ENCODE measurements around the gene ACOT11. TPM values are rescaled to one million over a fixed set of nuclear protein-coding genes. Genes with fewer than 3 reads are reported as not detected.

Gene ACOT11
- total and polyA plus RNA-seq, 4 experiments from 2014 or later, result 0.64 to 1.00 TPM; not detected in 2

DNA sequence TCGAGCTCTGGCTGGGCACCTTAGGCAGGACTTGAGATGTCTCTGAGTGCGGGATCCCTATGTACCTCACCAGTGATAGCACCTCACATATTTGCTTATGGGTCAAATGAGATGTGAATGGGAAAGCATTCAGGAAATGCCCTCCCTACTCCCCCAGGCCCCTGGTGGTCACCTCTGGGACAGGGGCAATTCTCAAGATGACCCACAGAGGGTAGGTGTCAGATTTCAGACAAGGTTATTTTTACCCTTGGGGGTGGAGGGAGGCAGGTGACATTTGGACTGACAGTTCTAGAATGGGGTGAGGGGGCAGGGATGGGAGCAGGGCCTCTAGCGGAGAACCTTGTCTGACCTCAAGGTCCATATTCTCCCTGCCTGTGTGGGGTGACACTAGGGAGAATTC, 27.1 kb downstream of the ACOT11 start:
- Mint-ChIP-seq H3K4me1 (no peaks in the 10 kb centered on the region), H3K27ac (no peak overlapping the region), H3K4me3 (no peak overlapping the region), H3K9me3 (no peaks in the 10 kb centered on the region), H3K27me3 (peaks cover 0 to 3% of the 10 kb centered on the region in 2 donors), H3K36me3 (no peaks in the 10 kb centered on the region)
- no peak overlapping the region for H3K27ac ChIP-seq (ENCODE audit: low read depth, low read length)
- ChIA-PET POLR2A (ENCODE audit: partially characterized antibody) (no interaction called here), CTCF (ENCODE audit: partially characterized antibody) (no interaction called here)
- DNase-seq, result no peak
- intact Hi-C loops (cut with micrococcal nuclease), result no loop called here
- H3K4me3 ChIP-seq (ENCODE audit: low read length in 2 of 2), result no peak overlapping the region
- no peaks in the 10 kb centered on the region for H3K9me3 ChIP-seq (ENCODE audit: control insufficient read depth in 1 of 2, low read length in 2 of 2)
- H3K27me3 ChIP-seq (ENCODE audit: insufficient read depth, low read length), result no peaks in the 10 kb centered on the region
- no peaks in the 10 kb centered on the region for H3K36me3 ChIP-seq (ENCODE audit: insufficient read depth, low read length)
- no peaks in the 10 kb centered on the region for H3K4me1 ChIP-seq (ENCODE audit: insufficient read depth, low read length)

DNA sequence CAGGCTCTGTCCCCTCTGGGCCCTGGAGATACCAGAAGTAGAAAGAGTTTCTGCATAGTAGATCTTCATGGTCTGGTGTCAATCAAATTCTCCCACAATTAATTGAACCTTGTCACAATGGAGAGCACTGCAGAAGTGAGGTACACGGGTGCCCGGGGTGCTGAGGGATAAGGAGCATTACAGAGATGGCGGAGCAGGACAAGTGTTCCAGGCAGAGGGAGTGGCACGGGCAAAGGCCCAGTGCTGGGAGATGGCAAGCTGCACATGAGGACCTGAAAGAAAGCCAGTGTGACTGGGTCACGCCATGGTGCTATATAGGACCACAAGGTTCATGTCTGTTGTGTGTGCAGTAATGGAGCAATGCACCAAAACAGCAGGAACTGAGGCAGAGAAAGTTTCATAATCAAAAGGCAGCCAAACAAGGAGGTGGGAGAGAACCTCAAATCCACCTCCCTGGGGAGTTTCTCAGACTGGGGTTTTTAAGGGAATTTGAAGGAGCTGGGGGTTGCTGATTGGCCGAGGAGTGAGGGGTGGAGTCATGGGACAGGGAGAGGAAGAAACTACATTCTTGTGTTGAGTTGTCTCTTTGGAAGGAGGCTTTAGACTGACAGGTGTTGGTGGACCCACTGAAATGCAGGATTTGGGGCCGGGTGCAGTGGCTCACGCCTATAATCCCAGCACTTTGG, 27.7 kb downstream of the ACOT11 start:
- H3K4me1 Mint-ChIP-seq, result no peaks in the 10 kb centered on the region
- no peak overlapping the region for H3K4me3 Mint-ChIP-seq
- no peaks in the 10 kb centered on the region for H3K9me3 ChIP-seq (ENCODE audit: control insufficient read depth in 1 of 2, low read length in 2 of 2)

GRCh38 chr1:54577612-54578011, 29.6 kb downstream of the ACOT11 start:
- Mint-ChIP-seq H3K9me3 (no peaks in the 10 kb centered on the region), H3K4me3 (no peak overlapping the region), H3K4me1 (no peaks in the 10 kb centered on the region), H3K27me3 (peaks cover 0 to 3% of the 10 kb centered on the region in 2 donors), H3K27ac (no peak overlapping the region), H3K36me3 (no peaks in the 10 kb centered on the region)
- Histone ChIP-seq H3K27ac (ENCODE audit: low read depth, low read length) (no peak overlapping the region), H3K4me1 (ENCODE audit: insufficient read depth, low read length) (no peaks in the 10 kb centered on the region), H3K9me3 (ENCODE audit: control insufficient read depth in 1 of 2, low read length in 2 of 2) (no peaks in the 10 kb centered on the region), H3K27me3 (ENCODE audit: insufficient read depth, low read length) (no peaks in the 10 kb centered on the region), H3K4me3 (ENCODE audit: low read length in 2 of 2) (no peak overlapping the region), H3K36me3 (ENCODE audit: insufficient read depth, low read length) (no peaks in the 10 kb centered on the region)
- no peak for DNase-seq
- POLR2A ChIA-PET (ENCODE audit: partially characterized antibody), result no interaction called here
- CTCF ChIA-PET (ENCODE audit: partially characterized antibody), result no interaction called here
- intact Hi-C loops (cut with micrococcal nuclease), result no loop called here

More for the DNA sequence above, 27.7 kb downstream of the ACOT11 start:
- no peak for DNase-seq
- Histone ChIP-seq H3K27ac (ENCODE audit: low read depth, low read length) (no peak overlapping the region), H3K4me3 (ENCODE audit: low read length in 2 of 2) (no peak overlapping the region), H3K27me3 (ENCODE audit: insufficient read depth, low read length) (no peaks in the 10 kb centered on the region), H3K36me3 (ENCODE audit: insufficient read depth, low read length) (no peaks in the 10 kb centered on the region), H3K4me1 (ENCODE audit: insufficient read depth, low read length) (no peaks in the 10 kb centered on the region)
- peaks cover 0 to 3% of the 10 kb centered on the region in 2 donors for H3K27me3 Mint-ChIP-seq
- H3K36me3 Mint-ChIP-seq, result no peaks in the 10 kb centered on the region
- intact Hi-C loops (cut with micrococcal nuclease), result no loop called here
- ChIA-PET CTCF (ENCODE audit: partially characterized antibody) (no interaction called here), POLR2A (ENCODE audit: partially characterized antibody) (no interaction called here)
- H3K9me3 Mint-ChIP-seq, result no peaks in the 10 kb centered on the region
- H3K27ac Mint-ChIP-seq, result peak overlapping the region in 2 of 7 donors; percentile 36 to 57

DNA sequence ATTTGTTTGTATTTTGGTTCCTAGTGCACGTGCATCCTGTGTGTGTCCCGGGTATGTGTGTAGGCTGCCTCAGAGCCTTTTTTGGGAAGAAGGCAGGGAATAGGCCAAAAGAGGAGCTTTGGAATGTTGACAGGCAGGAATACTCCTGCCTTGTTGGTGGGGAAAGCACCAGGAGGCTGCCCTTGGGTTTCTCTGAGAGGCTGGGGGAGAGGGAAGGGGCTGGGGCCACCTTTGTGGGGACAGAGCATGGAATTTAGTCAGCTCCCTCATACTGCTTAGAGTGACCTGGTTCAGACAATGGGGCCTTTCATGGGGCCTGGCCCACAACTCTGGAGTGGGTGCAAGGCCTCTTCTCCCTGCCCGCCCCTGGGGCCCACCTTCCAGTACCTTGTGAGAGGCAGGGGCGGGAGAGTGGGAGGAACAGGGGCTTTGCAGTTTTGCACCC, 31.3 kb downstream of the ACOT11 start:
- H3K9me3 ChIP-seq (ENCODE audit: control insufficient read depth in 1 of 2, low read length in 2 of 2), result no peaks in the 10 kb centered on the region
- H3K27me3 Mint-ChIP-seq, result peaks cover 0 to 3% of the 10 kb centered on the region in 2 donors
- H3K9me3 Mint-ChIP-seq, result no peaks in the 10 kb centered on the region
- H3K27ac Mint-ChIP-seq, result no peak overlapping the region
- H3K4me3 ChIP-seq (ENCODE audit: low read length in 2 of 2), result no peak overlapping the region
- intact Hi-C loops (cut with micrococcal nuclease), result no loop called here
- no peak for DNase-seq
- no peaks in the 10 kb centered on the region for H3K36me3 Mint-ChIP-seq
- no peak overlapping the region for H3K4me3 Mint-ChIP-seq
- no peaks in the 10 kb centered on the region for H3K36me3 ChIP-seq (ENCODE audit: insufficient read depth, low read length)
- H3K27ac ChIP-seq (ENCODE audit: low read depth, low read length), result no peak overlapping the region
- CTCF ChIA-PET (ENCODE audit: partially characterized antibody), result no interaction called here
- POLR2A ChIA-PET (ENCODE audit: partially characterized antibody), result no interaction called here
- no peaks in the 10 kb centered on the region for H3K4me1 ChIP-seq (ENCODE audit: insufficient read depth, low read length)
- H3K27me3 ChIP-seq (ENCODE audit: insufficient read depth, low read length), result no peaks in the 10 kb centered on the region
- no peaks in the 10 kb centered on the region for H3K4me1 Mint-ChIP-seq

- H3K4me3 Mint-ChIP-seq, result no peak overlapping the region
- Histone ChIP-seq H3K9me3 (ENCODE audit: control insufficient read depth in 1 of 2, low read length in 2 of 2) (no peaks in the 10 kb centered on the region), H3K27me3 (ENCODE audit: insufficient read depth, low read length) (no peaks in the 10 kb centered on the region), H3K4me1 (ENCODE audit: insufficient read depth, low read length) (no peaks in the 10 kb centered on the region), H3K27ac (ENCODE audit: low read depth, low read length) (no peak overlapping the region), H3K36me3 (ENCODE audit: insufficient read depth, low read length) (no peaks in the 10 kb centered on the region), H3K4me3 (ENCODE audit: low read length in 2 of 2) (no peak overlapping the region)
- ChIA-PET POLR2A (ENCODE audit: partially characterized antibody) (no interaction called here), CTCF (ENCODE audit: partially characterized antibody) (no interaction called here)
- H3K27ac Mint-ChIP-seq, result no peak overlapping the region
- no peaks in the 10 kb centered on the region for H3K4me1 Mint-ChIP-seq
- H3K9me3 Mint-ChIP-seq, result no peaks in the 10 kb centered on the region
- H3K27me3 Mint-ChIP-seq, result no peaks in the 10 kb centered on the region
- H3K36me3 Mint-ChIP-seq, result no peaks in the 10 kb centered on the region
- intact Hi-C loops (cut with micrococcal nuclease), result no loop called here
- no peak for DNase-seq
Observed at GRCh38 chr1:54580856-54581550, 33.0 kb downstream of the ACOT11 start.

DNA sequence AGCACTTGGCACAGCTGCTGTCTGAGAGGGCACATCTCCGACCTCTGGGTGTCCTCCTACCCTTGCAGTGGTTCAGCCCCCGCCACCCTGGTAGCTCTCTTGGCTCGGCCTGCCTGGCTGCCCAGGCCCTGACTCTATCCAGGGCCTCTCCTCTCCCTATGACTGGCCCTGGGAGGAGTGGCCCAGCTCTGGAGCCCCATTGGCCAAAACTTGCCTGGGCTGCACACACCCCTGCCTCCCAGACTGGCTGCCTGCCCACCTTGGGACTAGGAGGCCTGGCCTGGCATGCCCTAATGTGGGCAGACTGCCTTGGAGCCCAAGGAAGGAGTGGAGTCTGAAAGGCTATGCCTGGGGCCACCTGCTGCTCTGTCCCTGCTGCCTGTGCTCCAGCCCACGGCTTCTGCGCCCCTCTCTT, 33.6 kb downstream of the ACOT11 start:
- Mint-ChIP-seq H3K9me3 (no peaks in the 10 kb centered on the region), H3K27me3 (no peaks in the 10 kb centered on the region), H3K36me3 (no peaks in the 10 kb centered on the region), H3K4me3 (no peak overlapping the region), H3K4me1 (no peaks in the 10 kb centered on the region), H3K27ac (no peak overlapping the region)
- Histone ChIP-seq H3K9me3 (ENCODE audit: control insufficient read depth in 1 of 2, low read length in 2 of 2) (no peaks in the 10 kb centered on the region), H3K4me3 (ENCODE audit: low read length in 2 of 2) (no peak overlapping the region), H3K27ac (ENCODE audit: low read depth, low read length) (no peak overlapping the region), H3K36me3 (ENCODE audit: insufficient read depth, low read length) (no peaks in the 10 kb centered on the region), H3K27me3 (ENCODE audit: insufficient read depth, low read length) (no peaks in the 10 kb centered on the region), H3K4me1 (ENCODE audit: insufficient read depth, low read length) (no peaks in the 10 kb centered on the region)
- CTCF ChIA-PET (ENCODE audit: partially characterized antibody), result no interaction called here
- POLR2A ChIA-PET (ENCODE audit: partially characterized antibody), result no interaction called here
- intact Hi-C loops (cut with micrococcal nuclease), result no loop called here
- DNase-seq, result no peak

DNA sequence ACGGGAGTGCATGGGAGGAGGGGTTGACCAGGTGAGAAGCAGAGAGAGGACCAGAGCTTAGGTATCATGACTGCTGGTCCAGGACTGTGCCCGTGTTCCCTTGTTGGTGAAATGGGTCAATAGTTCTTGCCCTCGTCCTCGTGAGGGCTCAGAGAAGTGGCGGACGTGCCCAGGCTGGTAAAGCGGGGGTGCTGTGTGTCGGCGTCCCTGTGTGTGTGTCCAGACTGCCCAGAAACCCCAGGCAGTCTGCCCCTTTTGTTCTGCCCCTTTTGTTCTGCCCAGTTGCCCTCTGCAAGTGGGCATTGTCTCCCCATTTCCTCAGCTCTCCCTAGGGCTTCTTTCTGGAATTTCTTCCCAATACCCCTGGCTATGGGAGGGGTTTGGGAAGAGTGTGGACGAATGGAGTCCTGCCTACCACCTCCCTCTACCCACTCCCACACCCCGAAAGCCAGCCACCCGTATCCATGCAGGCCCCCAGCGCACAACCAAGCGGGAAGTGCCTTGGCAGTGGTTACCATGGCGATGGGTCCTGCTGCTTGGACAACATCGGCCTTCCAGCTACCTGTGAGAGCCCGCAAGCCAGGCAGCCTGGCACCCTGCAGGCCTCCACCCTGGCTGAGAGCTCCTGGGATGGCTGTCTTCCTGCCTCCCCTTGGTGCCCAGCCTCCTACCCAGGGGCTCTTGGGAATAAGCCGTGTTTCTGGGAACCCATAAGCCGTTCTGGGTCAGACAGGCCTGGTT, 34.7 kb downstream of the ACOT11 start:
- DNase-seq, result no peak
- no peak overlapping the region for H3K4me3 ChIP-seq (ENCODE audit: low read length in 2 of 2)
- CTCF ChIA-PET (ENCODE audit: partially characterized antibody), result no interaction called here
- H3K36me3 Mint-ChIP-seq, result no peaks in the 10 kb centered on the region
- no peaks in the 10 kb centered on the region for H3K9me3 ChIP-seq (ENCODE audit: control insufficient read depth in 1 of 2, low read length in 2 of 2)
- H3K9me3 Mint-ChIP-seq, result no peaks in the 10 kb centered on the region
- no peaks in the 10 kb centered on the region for H3K4me1 Mint-ChIP-seq
- no peak overlapping the region for H3K27ac ChIP-seq (ENCODE audit: low read depth, low read length)
- H3K27me3 Mint-ChIP-seq, result no peaks in the 10 kb centered on the region
- H3K4me3 Mint-ChIP-seq, result no peak overlapping the region
- POLR2A ChIA-PET (ENCODE audit: partially characterized antibody), result no interaction called here
- no peaks in the 10 kb centered on the region for H3K27me3 ChIP-seq (ENCODE audit: insufficient read depth, low read length)
- no peaks in the 10 kb centered on the region for H3K4me1 ChIP-seq (ENCODE audit: insufficient read depth, low read length)
- H3K36me3 ChIP-seq (ENCODE audit: insufficient read depth, low read length), result no peaks in the 10 kb centered on the region
- H3K27ac Mint-ChIP-seq, result no peak overlapping the region
- intact Hi-C loops (cut with micrococcal nuclease), result no loop called here

Data from CD4-positive, alpha-beta memory T cell (primary cell).